Activated gamma-delta T cell treated with Interleukin-2 at 50 U/mL for 16 hours (primary cell): ENCODE data around the gene YLPM1.

Source experiments
- DNase-seq: peaks from one replicate; pipeline ENCODE4 v3.0.0-alpha.2; 2020

The YLPM1 gene

GRCh38 chr14:74846168-74846567 lies 83.1 kb downstream of the YLPM1 start:
- no peak for DNase-seq

DNA sequence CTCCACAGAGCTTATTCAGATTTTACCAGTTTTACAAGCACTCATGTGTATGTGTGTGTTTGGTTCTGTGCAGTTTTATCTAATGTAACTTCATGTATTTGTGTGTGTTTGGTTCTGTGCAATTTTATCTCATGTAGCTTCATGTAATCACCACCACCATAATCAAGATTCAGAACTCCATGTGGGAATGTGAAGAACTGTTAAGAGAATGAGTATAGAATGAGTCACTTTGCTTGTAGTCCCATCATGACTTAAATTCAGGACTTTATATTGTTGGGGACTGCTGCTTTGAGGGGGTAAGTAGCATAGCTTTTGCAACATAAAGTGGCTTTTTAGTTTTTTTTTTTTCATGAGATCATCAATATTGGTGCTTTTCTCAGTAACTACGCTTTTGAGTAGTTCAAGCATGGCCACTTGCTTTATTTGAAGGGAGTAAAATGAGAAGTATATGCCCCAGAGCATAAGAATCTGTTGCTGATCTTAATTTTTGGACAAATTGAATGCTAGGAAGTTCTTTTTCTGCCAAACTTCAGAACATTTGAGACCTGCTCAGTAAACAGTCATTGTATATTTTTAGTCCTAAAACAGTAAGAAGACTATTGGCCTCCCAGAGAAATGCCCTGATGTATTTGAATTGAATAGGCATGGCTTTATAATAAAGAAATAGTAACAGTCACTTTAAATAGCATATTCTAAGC lies 84.0 kb downstream of the YLPM1 start:
- no peak for DNase-seq

GRCh38 chr14:74848768-74849167 lies 85.7 kb downstream of the YLPM1 start:
- DNase-seq = no peak

- DNase-seq = no peak
Observed at GRCh38 chr14:74852922-74853530, 89.9 kb downstream of the YLPM1 start.

DNA sequence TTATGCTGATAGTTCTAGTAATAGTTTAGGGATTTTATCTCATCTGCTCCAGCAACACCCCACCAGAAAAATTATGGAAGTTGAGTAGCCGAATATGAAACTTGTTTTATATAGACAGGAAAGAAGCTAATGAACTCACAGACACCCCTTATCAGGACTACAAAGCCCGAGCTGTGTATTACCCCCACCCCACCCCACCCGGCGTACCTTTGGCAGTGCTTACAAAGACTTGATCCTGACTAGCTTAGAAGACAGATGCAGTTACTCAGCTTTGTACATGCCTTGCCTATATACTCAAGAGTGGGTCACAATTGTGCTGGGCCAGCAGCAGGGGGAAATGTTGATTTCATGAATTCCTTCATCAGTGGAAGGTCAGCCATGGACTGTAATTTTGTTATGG lies 90.5 kb downstream of the YLPM1 start:
- no peak for DNase-seq

- DNase-seq = no peak
Observed at GRCh38 chr14:74855021-74855420, 91.9 kb downstream of the YLPM1 start.

DNA sequence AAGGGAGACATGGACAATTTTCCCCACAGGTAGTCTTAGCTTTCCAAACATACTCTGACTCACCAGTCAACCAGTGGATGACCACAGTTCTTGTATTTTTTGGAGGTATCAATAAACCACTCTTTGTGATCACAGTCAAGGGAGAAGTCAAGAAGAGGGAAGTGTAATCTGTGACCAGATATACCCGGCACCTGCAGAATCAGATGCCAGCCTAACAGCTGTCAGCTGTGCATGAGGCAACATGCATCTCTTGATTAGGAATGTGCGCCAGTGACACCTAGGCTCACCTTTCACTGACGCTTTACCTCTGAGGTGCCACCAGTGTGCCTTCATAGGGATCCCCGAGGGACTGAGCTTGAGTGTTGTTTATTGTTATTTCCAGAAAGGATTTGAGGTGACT lies 92.8 kb downstream of the YLPM1 start:
- no peak for DNase-seq

GRCh38 chr14:74856366-74856765 lies 93.2 kb downstream of the YLPM1 start:
- no peak for DNase-seq

DNA sequence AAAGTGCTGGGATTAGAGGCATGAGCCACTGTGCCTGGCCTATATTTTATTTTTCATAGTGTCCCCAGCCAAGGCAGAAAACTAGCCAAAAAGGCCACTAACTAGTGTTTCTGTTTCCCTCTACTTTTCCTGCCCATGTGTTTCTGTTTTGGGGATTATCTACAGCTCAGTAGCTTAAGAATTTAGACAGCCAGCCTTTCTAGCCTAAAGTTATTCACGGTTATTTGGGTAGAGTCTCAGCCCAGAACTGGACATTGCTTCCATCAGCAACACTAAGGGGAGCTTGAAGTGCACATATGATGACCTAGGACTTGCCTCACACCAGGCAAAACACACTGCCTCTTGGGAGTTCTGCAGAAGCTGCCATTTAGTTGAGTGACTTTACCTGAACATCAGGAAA lies 94.9 kb downstream of the YLPM1 start:
- DNase-seq = no peak

GRCh38 chr14:74859757-74860552 lies 96.8 kb downstream of the YLPM1 start:
- no peak for DNase-seq

GRCh38 chr14:74860899-74861733 lies 98.0 kb downstream of the YLPM1 start:
- DNase-seq = peak; percentile 96

GRCh38 chr14:74861734-74862090 lies 98.6 kb downstream of the YLPM1 start:
- DNase-seq = no peak

DNA sequence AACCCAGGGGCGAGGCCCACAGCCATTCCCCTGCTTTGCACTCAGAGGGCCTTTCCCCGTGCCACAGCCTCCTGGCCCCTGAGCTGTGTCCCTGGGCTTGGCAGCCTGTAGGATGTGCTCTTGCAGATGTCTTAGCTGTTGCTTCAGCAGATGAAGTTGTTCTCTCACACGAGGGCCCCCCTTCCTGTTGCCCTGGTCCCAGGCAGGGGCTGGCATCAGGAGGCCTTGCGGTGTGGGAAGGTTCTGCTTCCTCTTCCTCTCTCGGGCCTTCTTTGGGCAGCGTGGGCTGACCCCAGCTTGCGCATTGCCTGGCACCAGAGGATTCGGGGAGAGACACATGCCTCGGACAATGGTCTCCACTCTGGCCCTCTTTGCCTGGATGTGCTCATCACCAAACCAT lies 100.2 kb downstream of the YLPM1 start:
- no peak for DNase-seq

- no peak for DNase-seq
Observed at GRCh38 chr14:74864198-74864597, 101.1 kb downstream of the YLPM1 start.

GRCh38 chr14:74865156-74865555 lies 102.0 kb downstream of the YLPM1 start:
- DNase-seq = no peak

- no peak for DNase-seq
Observed at GRCh38 chr14:74866708-74867389, 103.7 kb downstream of the YLPM1 start.

DNA sequence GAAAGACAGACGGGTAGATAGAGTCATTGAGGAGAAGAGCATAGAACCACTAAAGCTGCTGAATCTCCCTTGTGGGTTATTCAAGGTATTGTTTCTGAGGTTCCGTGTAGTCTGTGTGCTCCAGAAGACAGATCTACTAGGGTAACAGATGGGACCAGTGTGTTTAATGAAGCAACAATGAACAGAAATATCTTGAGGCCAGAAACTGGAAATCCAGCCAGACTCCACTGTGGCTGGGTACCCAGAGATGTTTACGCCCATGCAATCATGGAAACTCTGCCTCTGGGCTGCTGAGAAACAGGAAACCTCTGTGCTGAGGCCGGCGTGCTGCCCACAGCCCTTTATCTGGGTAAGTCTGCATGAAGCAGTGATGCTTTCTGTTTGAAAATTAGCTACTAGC lies 104.6 kb downstream of the YLPM1 start:
- DNase-seq = peak; percentile 42

DNA sequence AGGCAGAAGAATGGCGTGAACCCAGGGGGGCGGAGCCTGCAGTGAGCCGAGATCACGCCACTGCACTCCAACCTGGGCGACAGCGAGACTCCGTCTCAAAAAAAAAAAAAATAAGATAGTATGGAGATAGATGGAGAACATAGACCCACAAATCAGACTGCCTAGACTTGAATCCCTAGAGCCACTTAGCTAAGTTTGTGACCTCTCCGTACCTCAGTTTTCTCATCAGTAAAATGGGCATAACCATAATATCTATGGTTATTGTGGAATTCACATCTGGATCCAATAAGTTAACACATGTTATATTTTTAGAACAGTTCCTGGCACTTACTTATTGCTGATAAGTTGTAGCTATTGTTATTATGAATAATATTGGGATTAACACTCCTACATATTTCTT lies 105.6 kb downstream of the YLPM1 start:
- no peak for DNase-seq

- no peak for DNase-seq
Observed at GRCh38 chr14:74871819-74872218, 108.7 kb downstream of the YLPM1 start.

GRCh38 chr14:74875204-74875603 lies 112.1 kb downstream of the YLPM1 start:
- no peak for DNase-seq

DNA sequence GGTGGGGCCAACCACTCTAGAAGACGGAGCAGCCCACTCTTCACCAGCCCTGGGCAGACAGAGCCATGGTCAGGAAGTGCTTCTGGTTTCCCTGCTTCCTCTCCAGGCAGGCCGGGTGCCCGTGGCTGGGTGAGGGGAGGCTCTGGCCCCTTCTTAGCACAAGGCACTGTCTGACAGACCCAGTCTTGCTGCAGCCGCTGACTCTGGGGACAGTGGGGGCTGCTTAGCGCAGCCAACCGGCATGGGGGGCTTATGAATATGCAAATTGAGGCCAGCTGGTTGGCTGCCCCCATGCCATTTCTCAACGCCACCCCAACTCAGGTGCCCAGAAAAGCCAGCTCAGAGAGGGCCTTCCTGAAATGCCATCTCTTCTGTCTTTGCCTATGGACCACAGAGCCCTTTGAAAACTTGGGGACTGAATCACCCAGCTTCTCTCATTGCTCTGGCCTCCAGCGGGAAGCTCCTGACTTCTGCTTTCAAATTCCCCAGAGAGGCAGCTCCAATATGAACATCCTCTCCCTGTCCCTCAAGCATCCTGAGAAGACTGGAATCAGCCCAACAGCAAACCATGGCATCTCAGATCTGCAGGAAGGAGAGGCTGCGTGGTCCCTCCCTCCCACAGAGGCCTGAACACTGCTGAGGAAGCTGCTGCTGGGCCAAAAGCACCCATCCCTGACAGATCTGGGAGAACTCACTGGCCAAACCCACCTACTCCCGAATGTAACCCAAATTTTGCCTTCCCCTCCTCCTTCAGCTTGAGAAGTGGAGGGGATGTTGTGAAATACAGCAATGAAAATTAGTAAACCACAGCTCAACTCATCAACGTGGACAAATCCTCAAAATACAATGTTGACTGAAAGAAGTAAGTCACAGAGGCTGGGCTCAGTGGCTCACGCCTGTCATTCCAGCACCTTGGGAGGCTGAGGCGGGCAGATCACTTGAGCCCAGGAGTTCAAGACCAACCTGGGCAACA lies 113.1 kb downstream of the YLPM1 start, which contains the start of gene PROX2:
PROX2 (minus strand) TSS at position 205 of the 973 bp plus-strand sequence. CDS start 12,311 bp downstream, outside the sequence.
- DNase-seq = peak; percentile 26
